PFSK-1 (cell line): ENCODE measurements around the gene DDHD1.

ENCODE experiments used
- POLR2AphosphoS5 ChIP-seq: IDR thresholded peaks from 2 replicates; pipeline ENCODE4 v1.6.1; 2012; ENCODE audit warnings: low read depth, mild to moderate bottlenecking, control low read depth, low read length, moderate library complexity
- TAF1 ChIP-seq: IDR thresholded peaks from 2 replicates; pipeline ENCODE4 v1.6.1; 2012; ENCODE audit warnings: low read length, control low read depth, borderline replicate concordance; ENCODE audit not compliant: insufficient read depth
- TF ChIP-seq, protein P1 (sequence below), 2 experiments: IDR thresholded peaks; 2 replicates each; pipeline versions ENCODE4 v1.6.1 to v1.8.0; 2011 to 2012; ENCODE audit warnings: low read depth in 2 of 2, low read length in 2 of 2, control low read depth in 1 of 2, inconsistent platforms in 1 of 2, mild to moderate bottlenecking in 1 of 2, moderate library complexity in 1 of 2; ENCODE audit not compliant: insufficient read depth in 1 of 2

DNA sequence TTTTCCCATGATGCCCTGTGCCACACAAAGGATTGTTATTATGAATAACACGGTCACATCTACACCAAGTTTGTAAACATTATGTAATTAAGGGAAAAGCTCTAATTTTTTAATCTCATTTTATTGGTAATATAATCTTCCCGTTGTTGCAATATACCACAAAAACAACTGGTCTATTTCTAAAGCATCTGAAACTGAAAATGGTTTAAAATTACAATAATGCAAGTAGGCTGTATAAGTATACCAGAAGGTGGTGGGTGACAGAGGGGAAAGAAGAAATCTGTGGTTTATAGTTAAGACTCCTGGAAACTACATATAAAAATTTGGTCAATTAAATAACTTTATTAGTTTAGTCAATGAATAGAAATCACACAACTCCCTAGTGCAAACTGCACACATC lies 5.2 kb downstream of the DDHD1 start:
- no peak for TF ChIP-seq TAF1
- TF ChIP-seq, protein P1, sequence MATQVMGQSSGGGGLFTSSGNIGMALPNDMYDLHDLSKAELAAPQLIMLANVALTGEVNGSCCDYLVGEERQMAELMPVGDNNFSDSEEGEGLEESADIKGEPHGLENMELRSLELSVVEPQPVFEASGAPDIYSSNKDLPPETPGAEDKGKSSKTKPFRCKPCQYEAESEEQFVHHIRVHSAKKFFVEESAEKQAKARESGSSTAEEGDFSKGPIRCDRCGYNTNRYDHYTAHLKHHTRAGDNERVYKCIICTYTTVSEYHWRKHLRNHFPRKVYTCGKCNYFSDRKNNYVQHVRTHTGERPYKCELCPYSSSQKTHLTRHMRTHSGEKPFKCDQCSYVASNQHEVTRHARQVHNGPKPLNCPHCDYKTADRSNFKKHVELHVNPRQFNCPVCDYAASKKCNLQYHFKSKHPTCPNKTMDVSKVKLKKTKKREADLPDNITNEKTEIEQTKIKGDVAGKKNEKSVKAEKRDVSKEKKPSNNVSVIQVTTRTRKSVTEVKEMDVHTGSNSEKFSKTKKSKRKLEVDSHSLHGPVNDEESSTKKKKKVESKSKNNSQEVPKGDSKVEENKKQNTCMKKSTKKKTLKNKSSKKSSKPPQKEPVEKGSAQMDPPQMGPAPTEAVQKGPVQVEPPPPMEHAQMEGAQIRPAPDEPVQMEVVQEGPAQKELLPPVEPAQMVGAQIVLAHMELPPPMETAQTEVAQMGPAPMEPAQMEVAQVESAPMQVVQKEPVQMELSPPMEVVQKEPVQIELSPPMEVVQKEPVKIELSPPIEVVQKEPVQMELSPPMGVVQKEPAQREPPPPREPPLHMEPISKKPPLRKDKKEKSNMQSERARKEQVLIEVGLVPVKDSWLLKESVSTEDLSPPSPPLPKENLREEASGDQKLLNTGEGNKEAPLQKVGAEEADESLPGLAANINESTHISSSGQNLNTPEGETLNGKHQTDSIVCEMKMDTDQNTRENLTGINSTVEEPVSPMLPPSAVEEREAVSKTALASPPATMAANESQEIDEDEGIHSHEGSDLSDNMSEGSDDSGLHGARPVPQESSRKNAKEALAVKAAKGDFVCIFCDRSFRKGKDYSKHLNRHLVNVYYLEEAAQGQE (IDR thresholded peaks at IDR 0.05; ENCODE audit: insufficient read depth in 1 of 2, low read depth in 2 of 2, low read length in 2 of 2): no peak
- TF ChIP-seq POLR2AphosphoS5: no peak
